Measurements from ENCODE around the gene SNX10.
"Not testable (repeated sequence)": the region's sequence is repeated elsewhere in the genome, so short reads cannot be mapped to it uniquely, and the experiment has no call there.

The SNX10 gene

GRCh38 chr7:26291699-26292538 lies at the start of gene SNX10:
Gene SNX10 (plus strand): TSS chr7:26291862. CDS start chr7:26346443, 54,581 bp downstream.
- in situ Hi-C loops (cut with MboI; ENCODE audit: low sequenced_read_pairs), result no loop called here

- in situ Hi-C loops (cut with MboI; ENCODE audit: low sequenced_read_pairs), result no loop called here
These were observed 46.5 kb upstream of the SNX10 start for GRCh38 chr7:26245150-26245549.

GRCh38 chr7:26250239-26250638 lies 41.4 kb upstream of the SNX10 start:
- in situ Hi-C loops (cut with MboI; ENCODE audit: low sequenced_read_pairs), result no loop called here

DNA sequence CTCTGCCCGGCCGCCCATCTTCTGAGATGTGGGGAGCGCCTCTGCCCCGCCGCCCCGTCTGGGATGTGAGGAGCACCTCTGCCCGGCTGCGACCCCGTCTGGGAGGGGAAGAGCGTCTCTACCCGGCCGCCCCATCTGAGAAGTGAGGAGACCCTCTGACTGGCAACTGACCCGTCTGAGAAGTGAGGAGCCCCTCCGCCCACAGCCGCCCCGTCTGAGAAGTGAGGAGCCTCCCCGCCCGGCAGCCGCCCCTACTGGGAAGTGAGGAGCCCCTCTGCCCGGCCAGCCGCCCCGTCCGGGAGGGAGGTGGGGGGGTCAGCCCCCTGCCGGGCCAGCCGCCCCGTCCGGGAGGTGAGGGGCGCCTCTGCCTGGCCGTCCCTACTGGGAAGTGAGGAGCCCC lies 29.8 kb upstream of the SNX10 start:
- in situ Hi-C loops (cut with MboI; ENCODE audit: low sequenced_read_pairs), result not testable (repeated sequence)

- in situ Hi-C loops (cut with MboI; ENCODE audit: low sequenced_read_pairs), result no loop called here
These were observed 26.6 kb upstream of the SNX10 start for GRCh38 chr7:26265065-26265464.

GRCh38 chr7:26265499-26266075 lies 26.1 kb upstream of the SNX10 start:
- in situ Hi-C loops (cut with MboI; ENCODE audit: low sequenced_read_pairs), result no loop called here

DNA sequence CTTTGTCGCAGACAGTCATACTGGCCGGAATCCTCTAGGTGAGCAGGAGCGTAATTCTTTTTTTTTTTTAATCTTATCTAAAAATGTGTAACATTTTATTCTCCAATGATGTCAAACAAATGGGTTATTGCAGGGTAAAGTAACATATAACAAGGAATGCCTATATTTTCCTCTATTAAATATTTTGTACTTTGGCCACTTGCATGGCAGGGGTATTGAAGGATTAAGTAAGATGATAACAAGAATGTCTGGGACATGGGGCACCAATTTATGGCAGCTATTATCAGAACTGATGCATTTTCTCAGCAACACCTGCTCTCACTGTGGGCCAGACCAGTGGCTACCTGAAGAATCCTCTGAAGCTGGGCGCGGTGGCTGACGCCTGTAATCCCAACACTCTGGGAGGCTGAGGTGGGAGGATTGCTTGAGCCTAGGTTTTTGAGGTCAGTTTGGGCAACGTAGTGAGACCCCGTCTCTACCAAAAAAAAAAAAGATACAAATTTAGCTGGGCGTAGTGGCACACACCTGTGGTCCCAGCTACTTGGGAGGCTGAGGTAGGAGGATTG lies 24.0 kb upstream of the SNX10 start:
- in situ Hi-C loops (cut with MboI; ENCODE audit: low sequenced_read_pairs), result no loop called here

DNA sequence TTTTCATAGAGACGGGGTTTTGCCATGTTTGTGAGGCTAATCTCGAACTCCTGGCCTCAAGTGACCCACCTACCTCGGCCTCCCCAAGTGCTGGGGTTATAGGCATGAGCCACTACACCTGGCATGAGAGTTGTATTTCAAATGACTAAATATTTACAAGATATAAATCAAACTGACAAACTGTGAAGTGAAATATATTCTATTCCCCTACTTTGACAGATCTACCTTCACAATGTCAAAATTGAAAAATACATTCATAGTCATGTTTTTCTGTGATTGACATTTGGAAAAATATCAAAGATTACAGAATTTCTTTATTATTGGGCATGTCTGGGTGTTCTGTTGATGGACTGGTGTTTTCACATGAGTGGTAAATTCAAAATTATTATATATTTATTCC lies 16.4 kb upstream of the SNX10 start:
- in situ Hi-C loops (cut with MboI; ENCODE audit: low sequenced_read_pairs), result no loop called here

DNA sequence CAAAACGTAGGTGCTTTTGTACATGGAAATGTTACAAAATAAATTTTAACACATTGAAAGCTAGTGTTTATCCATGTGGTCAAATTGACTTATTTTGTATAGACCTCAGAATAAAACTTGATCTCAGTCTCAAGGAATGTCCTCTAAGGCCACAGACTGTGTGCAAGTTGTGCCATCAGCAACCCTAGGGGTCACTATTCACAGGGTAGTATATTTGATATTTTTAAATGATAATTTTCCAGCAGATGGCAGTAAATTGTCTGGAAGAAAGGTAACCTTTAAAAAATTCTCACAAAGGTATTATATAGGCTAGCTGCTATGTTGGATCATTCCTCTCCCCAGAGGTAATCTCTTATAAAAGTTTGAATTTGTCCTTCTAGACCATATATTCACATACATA lies 12.9 kb upstream of the SNX10 start:
- in situ Hi-C loops (cut with MboI; ENCODE audit: low sequenced_read_pairs), result no loop called here

DNA sequence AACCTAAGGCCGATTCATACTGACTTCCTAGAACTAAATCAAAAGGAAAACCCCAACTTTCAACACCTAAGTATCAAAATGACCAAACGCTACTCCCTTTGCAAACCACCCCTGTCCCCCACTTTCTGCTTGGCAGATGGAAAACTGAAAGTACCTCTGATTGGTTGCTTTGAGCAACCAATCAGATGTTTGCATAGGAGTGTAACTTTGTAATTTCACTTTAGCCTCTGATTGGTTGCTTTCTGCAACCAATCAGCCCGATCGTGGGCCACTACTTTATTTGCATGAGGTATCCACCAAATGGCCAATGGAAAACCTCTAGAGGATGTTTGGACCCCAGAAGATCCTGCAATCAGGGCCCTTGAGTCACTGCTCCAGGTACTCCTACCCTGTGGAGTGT lies 12.3 kb upstream of the SNX10 start:
- in situ Hi-C loops (cut with MboI; ENCODE audit: low sequenced_read_pairs), result no loop called here

- in situ Hi-C loops (cut with MboI; ENCODE audit: low sequenced_read_pairs), result no loop called here
These were observed 11.6 kb upstream of the SNX10 start for GRCh38 chr7:26280097-26280496.

- in situ Hi-C loops (cut with MboI; ENCODE audit: low sequenced_read_pairs), result no loop called here
These were observed 10.9 kb upstream of the SNX10 start for GRCh38 chr7:26280723-26281122.

DNA sequence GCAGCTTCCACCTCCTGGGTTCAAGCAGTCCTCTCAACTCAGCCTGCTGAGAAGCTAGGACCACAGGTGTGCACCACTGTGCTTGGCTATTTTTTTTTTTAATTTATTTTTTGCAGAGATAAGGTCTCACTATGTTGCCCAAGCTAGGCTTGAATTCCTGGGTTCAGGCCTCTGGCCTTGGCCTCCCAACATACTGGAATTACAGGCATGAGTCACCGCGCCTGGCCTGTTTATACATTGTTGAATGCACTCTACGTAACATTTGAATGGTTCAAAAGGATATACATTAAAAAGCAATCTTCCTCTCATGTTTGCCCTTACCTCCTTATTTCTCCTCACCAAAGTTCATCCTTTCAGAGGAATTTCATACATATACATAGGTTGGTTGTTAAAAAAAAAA lies 7.2 kb upstream of the SNX10 start:
- in situ Hi-C loops (cut with MboI; ENCODE audit: low sequenced_read_pairs), result no loop called here

GRCh38 chr7:26284995-26285632 lies 6.5 kb upstream of the SNX10 start:
- in situ Hi-C loops (cut with MboI; ENCODE audit: low sequenced_read_pairs), result no loop called here

DNA sequence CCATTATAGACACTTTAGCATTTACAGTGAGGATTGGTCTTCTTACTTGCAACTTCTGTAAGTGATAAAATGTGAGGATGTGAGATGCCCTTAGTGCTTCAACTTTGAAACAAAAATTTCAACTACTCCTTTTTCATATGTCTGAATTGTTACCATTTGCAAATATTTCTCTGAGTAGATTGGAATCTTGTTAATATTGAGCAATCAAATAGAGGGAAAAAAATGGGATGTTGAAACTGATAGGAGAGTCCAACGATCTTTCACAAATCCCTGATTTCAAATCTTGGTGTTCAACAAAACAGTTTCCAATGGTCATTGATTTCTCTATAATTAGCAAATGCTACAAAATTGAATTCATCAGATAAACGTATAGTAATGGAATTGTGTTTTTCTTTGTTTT lies 5.5 kb upstream of the SNX10 start:
- in situ Hi-C loops (cut with MboI; ENCODE audit: low sequenced_read_pairs), result no loop called here

DNA sequence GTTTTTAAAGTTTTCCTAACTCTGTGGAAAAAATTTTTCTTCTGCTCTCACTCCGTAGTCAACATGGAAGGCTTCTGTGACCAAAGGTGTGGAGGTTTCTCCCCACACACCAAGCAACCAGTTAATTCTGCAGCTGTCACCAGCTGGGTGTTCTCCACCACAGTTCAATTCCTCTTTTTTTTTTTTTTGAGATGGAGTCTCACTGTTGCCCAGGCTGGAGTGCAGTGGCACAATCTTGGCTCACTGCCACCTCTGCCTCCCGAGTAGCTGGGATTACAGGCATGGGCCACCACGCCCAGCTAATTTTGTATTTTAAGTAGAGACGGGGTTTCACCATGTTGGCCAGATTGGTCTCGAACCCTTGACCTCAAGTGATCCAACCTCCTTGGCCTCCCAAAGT lies 3.5 kb upstream of the SNX10 start:
- in situ Hi-C loops (cut with MboI; ENCODE audit: low sequenced_read_pairs), result not testable (repeated sequence)

GRCh38 chr7:26291251-26291650 lies 411 bp upstream of the SNX10 start:
- in situ Hi-C loops (cut with MboI; ENCODE audit: low sequenced_read_pairs), result no loop called here

GRCh38 chr7:26292768-26293560 lies 1.3 kb downstream of the SNX10 start:
- in situ Hi-C loops (cut with MboI; ENCODE audit: low sequenced_read_pairs), result no loop called here

- in situ Hi-C loops (cut with MboI; ENCODE audit: low sequenced_read_pairs), result no loop called here
These were observed 2.1 kb downstream of the SNX10 start for GRCh38 chr7:26293569-26294308.

DNA sequence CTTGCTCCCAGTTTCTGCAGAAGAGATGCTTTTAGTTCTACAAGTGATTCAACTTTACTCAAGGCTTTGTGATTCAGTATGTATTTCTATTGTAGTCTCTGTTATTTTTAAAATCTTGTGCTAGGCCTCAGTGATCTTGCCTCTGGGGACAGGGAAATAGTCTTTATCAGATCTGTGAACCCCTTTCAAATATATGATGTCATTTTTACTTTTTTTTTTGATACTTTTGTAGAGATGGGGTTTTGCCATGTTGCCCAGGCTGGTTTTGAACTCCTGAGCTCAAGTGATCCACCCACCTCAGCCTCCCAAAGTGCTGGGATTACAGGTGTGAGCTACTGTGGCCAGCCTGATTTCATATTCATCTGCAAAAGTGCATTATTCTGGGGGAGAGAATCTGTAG lies 3.4 kb downstream of the SNX10 start:
- in situ Hi-C loops (cut with MboI; ENCODE audit: low sequenced_read_pairs), result no loop called here
